SK-N-SH treated with all-trans-retinoic acid at 6 μM for 48 hours (cell line): Measurements from ENCODE around the gene NAALADL2.

Experiments
- ATAC-seq: fragments of 200-7000 bp; cut with Tn5 transposase; 3 replicates; pipeline ENCODE4 v1.9.1; 2020; ENCODE audit warnings: mild to moderate bottlenecking, moderate library complexity
- ARNTL ChIP-seq: fragments of 450-650 bp; formaldehyde crosslinking; IDR thresholded peaks from 2 replicates; pipeline ENCODE4 v1.5.0; 2020; ENCODE audit warnings: low read depth, mild to moderate bottlenecking, moderate library complexity, borderline replicate concordance
- BACH2 ChIP-seq: fragments of 250-450 bp; sonication (Bioruptor Pico); IDR thresholded peaks from 2 replicates; pipeline ENCODE4 v1.9.0; 2021; ENCODE audit warnings: mild to moderate bottlenecking, borderline replicate concordance
- CREB5 ChIP-seq: fragments of 250-450 bp; sonication (Bioruptor Pico); IDR thresholded peaks from 2 replicates; pipeline ENCODE4 v1.5.1; 2020; ENCODE audit warnings: low read depth, mild to moderate bottlenecking, moderate library complexity
- CSDC2 ChIP-seq: fragments of 250-450 bp; sonication (Bioruptor Pico); IDR thresholded peaks from 2 replicates; pipeline ENCODE4 v1.5.0; 2020; ENCODE audit warnings: mild to moderate bottlenecking, moderate library complexity
- ESRRG ChIP-seq: fragments of 250-450 bp; sonication (Bioruptor Pico); IDR thresholded peaks from 2 replicates; pipeline ENCODE4 v1.6.1; 2021; ENCODE audit warnings: mild to moderate bottlenecking
- GLIS3 ChIP-seq: fragments of 250-450 bp; sonication (Bioruptor Pico); IDR thresholded peaks from 2 replicates; pipeline ENCODE4 v1.5.0; 2020; ENCODE audit warnings: mild to moderate bottlenecking, moderate library complexity
- ISL1 ChIP-seq: fragments of 250-450 bp; sonication (Bioruptor Pico); IDR thresholded peaks from 2 replicates; pipeline ENCODE4 v2.1.2; 2022; ENCODE audit warnings: mild to moderate bottlenecking, moderate library complexity
- OSR1 ChIP-seq: fragments of 250-450 bp; sonication (Bioruptor Pico); IDR thresholded peaks from 2 replicates; pipeline ENCODE4 v1.8.0; 2022; ENCODE audit warnings: moderate library complexity, mild to moderate bottlenecking, inconsistent platforms
- PATZ1 ChIP-seq: fragments of 250-450 bp; sonication (Bioruptor Pico); IDR thresholded peaks from 2 replicates; pipeline ENCODE4 v1.8.0; 2020; ENCODE audit warnings: mild to moderate bottlenecking, moderate library complexity, borderline replicate concordance
- POU6F1 ChIP-seq: fragments of 250-450 bp; sonication (Bioruptor Pico); IDR thresholded peaks from 2 replicates; pipeline ENCODE4 v1.8.0; 2021; ENCODE audit warnings: low read depth, mild to moderate bottlenecking, moderate library complexity, borderline replicate concordance
- PPARA ChIP-seq: fragments of 250-450 bp; sonication (Bioruptor Pico); IDR thresholded peaks from 2 replicates; pipeline ENCODE4 v1.5.0; 2020; ENCODE audit warnings: mild to moderate bottlenecking, borderline replicate concordance
- RARB ChIP-seq: fragments of 250-450 bp; sonication (Bioruptor Pico); IDR thresholded peaks from 2 replicates; pipeline ENCODE4 v1.8.0; 2021; ENCODE audit warnings: mild to moderate bottlenecking, moderate library complexity
- SNAI2 ChIP-seq: fragments of 250-450 bp; sonication (Bioruptor Pico); IDR thresholded peaks from 2 replicates; pipeline ENCODE4 v1.5.0; 2020; ENCODE audit warnings: mild to moderate bottlenecking, moderate library complexity
- TCF4 ChIP-seq: fragments of 250-450 bp; sonication (Bioruptor Pico); IDR thresholded peaks from 2 replicates; pipeline ENCODE4 v1.8.0; 2021; ENCODE audit warnings: mild to moderate bottlenecking, moderate library complexity, borderline replicate concordance
- TOX ChIP-seq: fragments of 250-450 bp; sonication (Bioruptor Pico); IDR thresholded peaks from 2 replicates; pipeline ENCODE4 v1.8.0; 2021; ENCODE audit warnings: mild to moderate bottlenecking, moderate library complexity, borderline replicate concordance
- TSHZ2 ChIP-seq: fragments of 250-450 bp; sonication (Bioruptor Pico); IDR thresholded peaks from 2 replicates; pipeline ENCODE4 v1.5.0; 2020; ENCODE audit warnings: mild to moderate bottlenecking, moderate library complexity
- ZC3H10 ChIP-seq: fragments of 250-450 bp; sonication (Bioruptor Pico); IDR thresholded peaks from 2 replicates; pipeline ENCODE4 v1.5.1; 2021; ENCODE audit warnings: mild to moderate bottlenecking, moderate library complexity
- ZFP3 ChIP-seq: fragments of 250-450 bp; sonication (Bioruptor Pico); IDR thresholded peaks from 2 replicates; pipeline ENCODE4 v1.5.0; 2020; ENCODE audit warnings: mild to moderate bottlenecking, moderate library complexity
- ZFP30 ChIP-seq: fragments of 450-650 bp; formaldehyde crosslinking; IDR thresholded peaks from 2 replicates; pipeline ENCODE4 v1.5.0; 2022; ENCODE audit warnings: mild to moderate bottlenecking, moderate library complexity
- ZNF565 ChIP-seq: fragments of 450-650 bp; formaldehyde crosslinking; conservative IDR thresholded peaks from 2 replicates; pipeline ENCODE4 v1.5.0; 2020; ENCODE audit warnings: low read depth, mild to moderate bottlenecking, moderate library complexity
- ZNF70 ChIP-seq: fragments of 450-650 bp; formaldehyde crosslinking; IDR thresholded peaks from 2 replicates; pipeline ENCODE4 v1.5.0; 2020; ENCODE audit warnings: mild to moderate bottlenecking, moderate library complexity
- ZNF8 ChIP-seq: fragments of 450-650 bp; formaldehyde crosslinking; IDR thresholded peaks from 2 replicates; pipeline ENCODE4 v1.5.0; 2020; ENCODE audit warnings: mild to moderate bottlenecking, moderate library complexity

NAALADL2 gene

GRCh38 chr3:175338775-175339535 is 479.8 kb downstream of the NAALADL2 start:
- peak; percentile 89 for ATAC-seq
- TF ChIP-seq TOX: no peak
- no peak for TF ChIP-seq ZFP30 (CRISPR knock-in tag)
- no peak for TF ChIP-seq ZNF8
- no peak for TF ChIP-seq BACH2
- TF ChIP-seq PATZ1: no peak
- TF ChIP-seq OSR1: no peak
- no peak for TF ChIP-seq ZFP3 (CRISPR knock-in tag)
- TF ChIP-seq ZNF70: no peak
- TF ChIP-seq POU6F1 (CRISPR knock-in tag): no peak
- no peak for TF ChIP-seq ZC3H10
- TF ChIP-seq TCF4 (CRISPR knock-in tag): no peak
- no peak for TF ChIP-seq RARB

GRCh38 chr3:175340338-175341015 is 481.3 kb downstream of the NAALADL2 start:
- no peak for ATAC-seq
- TF ChIP-seq ESRRG (CRISPR knock-in tag): no peak
- TF ChIP-seq ZNF70: no peak
- no peak for TF ChIP-seq PPARA
- TF ChIP-seq RARB: no peak
- TF ChIP-seq ZC3H10: no peak
- TF ChIP-seq CSDC2 (CRISPR knock-in tag): no peak
- no peak for TF ChIP-seq ZNF565 (CRISPR knock-in tag)
- TF ChIP-seq, all 23 proteins: peak for 0

- no peak for ATAC-seq
- TF ChIP-seq ISL1 (CRISPR knock-in tag) (peak; percentile 50), RARB (no peak), OSR1 (no peak), ZNF70 (no peak)
These were observed 483.1 kb downstream of the NAALADL2 start for GRCh38 chr3:175342196-175342595.

GRCh38 chr3:175343946-175344345 is 484.8 kb downstream of the NAALADL2 start:
- ATAC-seq: no peak
- no peak for TF ChIP-seq ZFP30 (CRISPR knock-in tag)
- no peak for TF ChIP-seq ZC3H10
- no peak for TF ChIP-seq BACH2
- TF ChIP-seq POU6F1 (CRISPR knock-in tag): no peak
- no peak for TF ChIP-seq RARB
- no peak for TF ChIP-seq OSR1
- TF ChIP-seq, all 23 proteins: peak for 0

GRCh38 chr3:175346573-175347356 is 487.6 kb downstream of the NAALADL2 start:
- peak; percentile 100 for ATAC-seq
- TF ChIP-seq ISL1 (CRISPR knock-in tag) (peak; percentile 71; the same call in 1 of the 2 replicates), ZFP30 (CRISPR knock-in tag) (no peak)

- ATAC-seq: no peak
- TF ChIP-seq ZFP3 (CRISPR knock-in tag) (no peak), TSHZ2 (CRISPR knock-in tag) (no peak), ZNF70 (no peak), SNAI2 (CRISPR knock-in tag) (no peak), ISL1 (CRISPR knock-in tag) (no peak), ESRRG (CRISPR knock-in tag) (no peak), ZNF8 (no peak), ARNTL (CRISPR knock-in tag) (no peak), CREB5 (CRISPR knock-in tag) (no peak), BACH2 (no peak), ZC3H10 (no peak), OSR1 (no peak), GLIS3 (no peak)
These were observed 490.0 kb downstream of the NAALADL2 start for GRCh38 chr3:175349168-175349567.
